ENCODE data around the gene EGR1.

- TF ChIP-seq CTCF (IDR thresholded peaks at IDR 0.05; ENCODE audit: low read length) (no peak), EZH2phosphoT487 (IDR thresholded peaks at IDR 0.05; ENCODE audit: low read length) (no peak)
These were observed 24.4 kb downstream of the EGR1 start for GRCh38 chr5:138489683-138490061.

Data from MM.1S (cell line).